ENCODE results near the gene NRF1.

- no peak for TF ChIP-seq NFIC (IDR thresholded peaks at IDR 0.05)
- TF ChIP-seq EP300 (IDR thresholded peaks at IDR 0.05; ENCODE audit: borderline replicate concordance) = no peak
- no peak for TF ChIP-seq YY1 (IDR thresholded peaks at IDR 0.05; ENCODE audit: low read depth)
- TF ChIP-seq, protein P1, sequence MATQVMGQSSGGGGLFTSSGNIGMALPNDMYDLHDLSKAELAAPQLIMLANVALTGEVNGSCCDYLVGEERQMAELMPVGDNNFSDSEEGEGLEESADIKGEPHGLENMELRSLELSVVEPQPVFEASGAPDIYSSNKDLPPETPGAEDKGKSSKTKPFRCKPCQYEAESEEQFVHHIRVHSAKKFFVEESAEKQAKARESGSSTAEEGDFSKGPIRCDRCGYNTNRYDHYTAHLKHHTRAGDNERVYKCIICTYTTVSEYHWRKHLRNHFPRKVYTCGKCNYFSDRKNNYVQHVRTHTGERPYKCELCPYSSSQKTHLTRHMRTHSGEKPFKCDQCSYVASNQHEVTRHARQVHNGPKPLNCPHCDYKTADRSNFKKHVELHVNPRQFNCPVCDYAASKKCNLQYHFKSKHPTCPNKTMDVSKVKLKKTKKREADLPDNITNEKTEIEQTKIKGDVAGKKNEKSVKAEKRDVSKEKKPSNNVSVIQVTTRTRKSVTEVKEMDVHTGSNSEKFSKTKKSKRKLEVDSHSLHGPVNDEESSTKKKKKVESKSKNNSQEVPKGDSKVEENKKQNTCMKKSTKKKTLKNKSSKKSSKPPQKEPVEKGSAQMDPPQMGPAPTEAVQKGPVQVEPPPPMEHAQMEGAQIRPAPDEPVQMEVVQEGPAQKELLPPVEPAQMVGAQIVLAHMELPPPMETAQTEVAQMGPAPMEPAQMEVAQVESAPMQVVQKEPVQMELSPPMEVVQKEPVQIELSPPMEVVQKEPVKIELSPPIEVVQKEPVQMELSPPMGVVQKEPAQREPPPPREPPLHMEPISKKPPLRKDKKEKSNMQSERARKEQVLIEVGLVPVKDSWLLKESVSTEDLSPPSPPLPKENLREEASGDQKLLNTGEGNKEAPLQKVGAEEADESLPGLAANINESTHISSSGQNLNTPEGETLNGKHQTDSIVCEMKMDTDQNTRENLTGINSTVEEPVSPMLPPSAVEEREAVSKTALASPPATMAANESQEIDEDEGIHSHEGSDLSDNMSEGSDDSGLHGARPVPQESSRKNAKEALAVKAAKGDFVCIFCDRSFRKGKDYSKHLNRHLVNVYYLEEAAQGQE (IDR thresholded peaks at IDR 0.05; ENCODE audit: low read depth) = no peak
Measured at GRCh38 chr7:129688503-129689222, 77.1 kb downstream of the NRF1 start.

All from Ishikawa (cell line).